Ovary (tissue), 3 donors: Measurements from ENCODE around the gene BICDL1.

ENCODE experiments used
- EP300 ChIP-seq: sonication (generic); formaldehyde crosslinking; IDR thresholded peaks from one replicate; pipeline ENCODE4 v1.6.1; 2017; ENCODE audit warnings: antibody characterized with exemption
- POLR2A ChIP-seq: fragments of 450-650 bp; IDR thresholded peaks from one replicate; pipeline ENCODE4 v1.6.1; 2017; ENCODE audit warnings: antibody characterized with exemption, mild to moderate bottlenecking, moderate library complexity
- TF ChIP-seq, protein P1 (sequence below), 3 donors: fragments of 450-650 bp in 2 of 3; fragments of 200-600 bp in 1 of 3; IDR thresholded peaks; one replicate each; pipeline versions ENCODE4 v1.5.1 to v1.8.0; 2016 to 2022; ENCODE audit warnings: antibody characterized with exemption in 3 of 3, mild to moderate bottlenecking in 1 of 3
- donor health status: DM: no; HTN: no; CAD: no.

DNA sequence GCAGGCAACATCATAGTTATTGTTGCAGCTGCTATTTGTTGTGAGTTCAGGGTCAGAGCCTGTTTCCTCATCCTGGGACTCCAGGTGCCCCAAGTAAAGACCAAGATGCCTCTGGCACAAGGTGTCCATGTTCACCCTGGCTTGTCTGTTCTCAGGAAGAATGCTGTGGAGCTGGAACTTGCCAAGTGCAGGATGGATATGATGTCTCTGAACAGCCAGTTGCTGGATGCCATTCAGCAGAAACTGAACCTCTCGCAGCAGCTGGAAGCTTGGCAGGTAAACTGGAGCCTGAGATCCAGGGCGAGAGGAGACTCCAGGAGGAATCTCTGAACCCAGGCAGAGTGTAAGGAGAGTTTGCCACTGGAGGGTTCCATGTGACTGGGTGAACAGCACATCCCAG is 100.8 kb downstream of the BICDL1 start:
- TF ChIP-seq POLR2A (no peak), EP300 (no peak)
- TF ChIP-seq, protein P1, sequence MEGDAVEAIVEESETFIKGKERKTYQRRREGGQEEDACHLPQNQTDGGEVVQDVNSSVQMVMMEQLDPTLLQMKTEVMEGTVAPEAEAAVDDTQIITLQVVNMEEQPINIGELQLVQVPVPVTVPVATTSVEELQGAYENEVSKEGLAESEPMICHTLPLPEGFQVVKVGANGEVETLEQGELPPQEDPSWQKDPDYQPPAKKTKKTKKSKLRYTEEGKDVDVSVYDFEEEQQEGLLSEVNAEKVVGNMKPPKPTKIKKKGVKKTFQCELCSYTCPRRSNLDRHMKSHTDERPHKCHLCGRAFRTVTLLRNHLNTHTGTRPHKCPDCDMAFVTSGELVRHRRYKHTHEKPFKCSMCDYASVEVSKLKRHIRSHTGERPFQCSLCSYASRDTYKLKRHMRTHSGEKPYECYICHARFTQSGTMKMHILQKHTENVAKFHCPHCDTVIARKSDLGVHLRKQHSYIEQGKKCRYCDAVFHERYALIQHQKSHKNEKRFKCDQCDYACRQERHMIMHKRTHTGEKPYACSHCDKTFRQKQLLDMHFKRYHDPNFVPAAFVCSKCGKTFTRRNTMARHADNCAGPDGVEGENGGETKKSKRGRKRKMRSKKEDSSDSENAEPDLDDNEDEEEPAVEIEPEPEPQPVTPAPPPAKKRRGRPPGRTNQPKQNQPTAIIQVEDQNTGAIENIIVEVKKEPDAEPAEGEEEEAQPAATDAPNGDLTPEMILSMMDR (IDR thresholded peaks at IDR 0.05), result no peak
